Activated B cell treated with CpG ODN at 0.5 μM for 24 hours (primary cell): ENCODE data around the gene DHRS11. TPM values are rescaled to one million over a fixed set of nuclear protein-coding genes. Genes with fewer than 3 reads are reported as not detected.

Experiments
- ATAC-seq: fragments of 200-7000 bp; cut with Tn5 transposase; one replicate; pipeline ENCODE4 v1.10.0; 2021; ENCODE audit warnings: low read depth, mild to moderate bottlenecking, moderate library complexity
- CTCF ChIA-PET: fragments of 350-600 bp; sonication (Branson Sonifier 250); formaldehyde crosslinking; loops from one replicate; lab custom pipeline; 2021; ENCODE audit warnings: antibody characterized with exemption; lab: Charles Lee
- POLR2A ChIA-PET: fragments of 350-600 bp; sonication (Branson Sonifier 250); formaldehyde crosslinking; loops from one replicate; lab custom pipeline; 2021; ENCODE audit warnings: antibody characterized with exemption; lab: Charles Lee
- DNase-seq: peaks from one replicate; pipeline ENCODE4 v3.0.0; 2022
- H3K27ac Mint-ChIP-seq: one replicate; pipeline ENCODE4 v1.8.0; 2020; ENCODE audit warnings: mixed read lengths
- H3K27me3 Mint-ChIP-seq: one replicate; pipeline ENCODE4 v1.8.0; 2021; ENCODE audit warnings: mixed read lengths
- H3K36me3 Mint-ChIP-seq: one replicate; pipeline ENCODE4 v1.8.0; 2021; ENCODE audit warnings: low read depth, mixed read lengths
- H3K4me1 Mint-ChIP-seq: one replicate; pipeline ENCODE4 v1.8.0; 2021; ENCODE audit warnings: mixed read lengths
- H3K4me3 Mint-ChIP-seq: one replicate; pipeline ENCODE4 v1.8.0; 2020; ENCODE audit warnings: mild to moderate bottlenecking, mixed read lengths
- H3K9me3 Mint-ChIP-seq: one replicate; pipeline ENCODE4 v1.8.0; 2020; ENCODE audit warnings: mixed read lengths
- intact Hi-C: fragments of 100-400 bp; cut with micrococcal nuclease; formaldehyde crosslinking; loops from one replicate; pipeline ENCODE4 v1.15.1; 2024
- total RNA-seq: library from RNA; stranded (reverse); gene quantifications from 2 replicates; pipeline ENCODE4 v1.2.3, GENCODE V29; 2022
- TF ChIP-seq, protein P1 (sequence below): fragments of 200-600 bp; IDR thresholded peaks from one replicate; pipeline ENCODE4 v1.8.0; 2022; ENCODE audit warnings: antibody characterized with exemption, mild to moderate bottlenecking

DHRS11 gene
- total RNA-seq, 1 donor from 2014 or later: 7.7 TPM

DNA sequence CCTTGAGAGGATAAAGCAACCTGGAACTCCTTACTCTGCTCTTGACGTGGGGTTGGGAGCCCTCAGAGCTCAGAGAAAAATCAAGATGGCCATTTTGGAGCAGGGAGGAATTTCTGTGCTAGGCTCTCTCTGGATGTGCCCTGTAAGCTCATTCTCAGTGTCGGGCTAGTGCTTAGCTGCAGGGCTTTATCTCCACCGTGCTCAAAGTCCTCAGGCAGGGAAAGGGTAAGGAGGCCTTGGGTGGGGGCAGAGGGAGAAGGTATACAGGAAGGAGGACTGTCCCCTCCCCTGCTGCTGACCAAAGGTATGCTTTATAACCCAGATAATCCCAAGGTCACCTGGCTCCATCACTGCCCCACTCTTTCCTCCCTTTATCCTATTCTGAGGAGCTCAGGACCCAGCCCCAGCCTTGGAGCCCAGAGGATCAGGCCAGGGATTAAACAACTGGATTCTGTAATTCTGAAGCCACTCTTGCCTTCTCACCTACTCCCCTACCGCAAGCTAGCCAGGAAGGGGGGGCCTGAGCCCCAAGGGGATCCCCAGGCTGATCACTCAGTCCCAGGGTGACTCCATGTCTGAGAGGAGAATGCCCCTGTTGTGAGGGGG lies 1.1 kb downstream of the DHRS11 start:
- Mint-ChIP-seq H3K36me3 (peaks cover 20% of the 10 kb centered on the region), H3K4me3 (peak overlapping the region; percentile 78), H3K4me1 (peaks cover 13% of the 10 kb centered on the region), H3K9me3 (no peaks in the 10 kb centered on the region), H3K27me3 (no peaks in the 10 kb centered on the region), H3K27ac (no peak overlapping the region)
- ChIA-PET CTCF (interaction anchor here (3.2 kb wide), 1 partner anchor 10 kb away, joined by 17 read pairs; the partner anchor contains the start of gene MRM1), POLR2A (interaction anchor here (1.9 kb wide), 1 partner anchor 8 kb away, joined by 13 read pairs; the partner anchor contains the start of gene MRM1)
- TF ChIP-seq, protein P1, sequence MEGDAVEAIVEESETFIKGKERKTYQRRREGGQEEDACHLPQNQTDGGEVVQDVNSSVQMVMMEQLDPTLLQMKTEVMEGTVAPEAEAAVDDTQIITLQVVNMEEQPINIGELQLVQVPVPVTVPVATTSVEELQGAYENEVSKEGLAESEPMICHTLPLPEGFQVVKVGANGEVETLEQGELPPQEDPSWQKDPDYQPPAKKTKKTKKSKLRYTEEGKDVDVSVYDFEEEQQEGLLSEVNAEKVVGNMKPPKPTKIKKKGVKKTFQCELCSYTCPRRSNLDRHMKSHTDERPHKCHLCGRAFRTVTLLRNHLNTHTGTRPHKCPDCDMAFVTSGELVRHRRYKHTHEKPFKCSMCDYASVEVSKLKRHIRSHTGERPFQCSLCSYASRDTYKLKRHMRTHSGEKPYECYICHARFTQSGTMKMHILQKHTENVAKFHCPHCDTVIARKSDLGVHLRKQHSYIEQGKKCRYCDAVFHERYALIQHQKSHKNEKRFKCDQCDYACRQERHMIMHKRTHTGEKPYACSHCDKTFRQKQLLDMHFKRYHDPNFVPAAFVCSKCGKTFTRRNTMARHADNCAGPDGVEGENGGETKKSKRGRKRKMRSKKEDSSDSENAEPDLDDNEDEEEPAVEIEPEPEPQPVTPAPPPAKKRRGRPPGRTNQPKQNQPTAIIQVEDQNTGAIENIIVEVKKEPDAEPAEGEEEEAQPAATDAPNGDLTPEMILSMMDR: no peak
- DNase-seq: no peak
- no peak for ATAC-seq
- intact Hi-C loops: no loop called here

- intact Hi-C loops: no loop called here
- POLR2A ChIA-PET: interaction anchor here (1.9 kb wide), 1 partner anchor 8 kb away, joined by 13 read pairs; the partner anchor contains the start of gene MRM1
Observed at GRCh38 chr17:36593656-36594316, 2.1 kb downstream of the DHRS11 start.

DNA sequence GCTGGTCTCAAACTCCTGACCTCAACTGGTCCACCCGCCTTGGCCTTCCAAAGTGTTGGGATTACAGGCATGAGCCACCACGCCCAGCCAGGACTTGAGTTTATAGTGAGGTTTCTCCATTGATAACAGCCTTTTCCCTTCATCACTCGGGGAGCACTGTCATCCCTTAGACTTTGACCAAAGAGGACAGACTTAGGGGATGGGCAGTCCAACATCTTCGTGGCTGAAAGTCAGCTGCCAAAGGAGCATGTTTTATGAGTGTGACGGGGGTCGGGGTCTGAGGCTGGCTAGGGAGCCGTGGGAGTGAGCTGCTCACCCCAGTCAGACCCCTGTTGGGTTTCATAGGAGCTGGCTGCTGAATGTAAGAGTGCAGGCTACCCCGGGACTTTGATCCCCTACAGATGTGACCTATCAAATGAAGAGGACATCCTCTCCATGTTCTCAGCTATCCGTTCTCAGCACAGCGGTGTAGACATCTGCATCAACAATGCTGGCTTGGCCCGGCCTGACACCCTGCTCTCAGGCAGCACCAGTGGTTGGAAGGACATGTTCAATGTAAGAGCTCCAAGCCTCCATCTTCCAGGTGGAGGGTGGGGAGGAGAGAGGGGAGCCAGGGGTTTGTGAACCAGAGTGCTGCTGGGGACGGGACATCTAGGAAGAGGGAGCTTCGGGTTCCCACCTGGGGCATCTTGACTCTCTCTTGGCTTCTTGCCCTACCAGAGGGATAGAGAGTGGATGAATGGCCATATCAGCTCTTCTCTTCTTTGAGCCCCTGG lies 3.1 kb downstream of the DHRS11 start:
- Mint-ChIP-seq H3K36me3 (peaks cover 5% of the 10 kb centered on the region), H3K9me3 (no peaks in the 10 kb centered on the region), H3K4me3 (no peak overlapping the region), H3K4me1 (peaks cover 13% of the 10 kb centered on the region), H3K27me3 (no peaks in the 10 kb centered on the region), H3K27ac (no peak overlapping the region)
- POLR2A ChIA-PET: interaction anchor here (1.4 kb wide), 1 partner anchor 50 kb away, joined by 7 read pairs; the partner anchor contains the start of gene GGNBP2
- DNase-seq (no peak), ATAC-seq (no peak)
- intact Hi-C loops: no loop called here
- TF ChIP-seq, protein P1: no peak
- CTCF ChIA-PET: interaction anchor here (3.2 kb wide), 1 partner anchor 8 kb away, joined by 17 read pairs; the partner anchor contains the start of gene MRM1

More at GRCh38 chr17:36593656-36594316, 2.1 kb downstream of the DHRS11 start:
- Mint-ChIP-seq H3K4me1 (peaks cover 13% of the 10 kb centered on the region), H3K9me3 (no peaks in the 10 kb centered on the region), H3K27ac (no peak overlapping the region), H3K36me3 (peaks cover 13% of the 10 kb centered on the region), H3K4me3 (no peak overlapping the region), H3K27me3 (no peaks in the 10 kb centered on the region)
- TF ChIP-seq, protein P1: no peak
- ATAC-seq (no peak), DNase-seq (no peak)
- CTCF ChIA-PET: interaction anchor here (3.2 kb wide), 1 partner anchor 9 kb away, joined by 17 read pairs; the partner anchor contains the start of gene MRM1

GRCh38 chr17:36597226-36597625 lies 5.5 kb downstream of the DHRS11 start:
- POLR2A ChIA-PET: no interaction called here
- CTCF ChIA-PET: no interaction called here
- no peak overlapping the region for H3K4me3 Mint-ChIP-seq
- DNase-seq (no peak), ATAC-seq (no peak)
- H3K27ac Mint-ChIP-seq: no peak overlapping the region
- peaks cover 4% of the 10 kb centered on the region for H3K36me3 Mint-ChIP-seq
- TF ChIP-seq, protein P1: no peak
- peaks cover 17% of the 10 kb centered on the region for H3K4me1 Mint-ChIP-seq
- no peaks in the 10 kb centered on the region for H3K9me3 Mint-ChIP-seq
- H3K27me3 Mint-ChIP-seq: no peaks in the 10 kb centered on the region
- intact Hi-C loops: no loop called here
